IPS DF 6.9 (cell line): ENCODE data around the gene DEFB129.
A peak's percentile ranks its signal among the peaks of the same experiment; 100 is the strongest.
"Not testable (repeated sequence)": the region's sequence is repeated elsewhere in the genome, so short reads cannot be mapped to it uniquely, and the experiment has no call there.

Experiments
- DNase-seq: peaks from one replicate; pipeline ENCODE4 v3.0.0-alpha.2; 2013; ENCODE audit warnings: low read depth, low spot score
- H3K27ac ChIP-seq: one replicate; pipeline ENCODE4 v1.5.1; 2013; ENCODE audit warnings: low read length, control low read depth
- H3K27me3 ChIP-seq: 2 replicates; pipeline ENCODE4 v1.6.1; 2013; ENCODE audit warnings: mild to moderate bottlenecking, low read length; ENCODE audit not compliant: control insufficient read depth, insufficient read depth
- H3K36me3 ChIP-seq: 2 replicates; pipeline ENCODE4 v1.6.1; 2013; ENCODE audit warnings: low read length; ENCODE audit not compliant: control insufficient read depth, insufficient read depth
- H3K4me1 ChIP-seq: 2 replicates; pipeline ENCODE4 v1.6.1; 2013; ENCODE audit warnings: low read length; ENCODE audit not compliant: control insufficient read depth, insufficient read depth
- H3K4me3 ChIP-seq: 2 replicates; pipeline ENCODE4 v1.5.1; 2013; ENCODE audit warnings: mild to moderate bottlenecking, low read length
- H3K9me3 ChIP-seq: 2 replicates; pipeline ENCODE4 v1.6.1; 2013; ENCODE audit warnings: low read length, inconsistent platforms; ENCODE audit not compliant: control insufficient read depth, insufficient read depth
- WGBS: extraction: QIAGEN DNeasy Blood & Tissue Kit; methylation state at CpG from one replicate; pipeline ENCODE4 v1.1.7; 2013; ENCODE audit warnings: mixed read lengths, missing lambda C conversion rate; ENCODE audit not compliant: insufficient read length, insufficient coverage; 5-methylcytosine and 5-hydroxymethylcytosine counted together

The DEFB129 gene

DNA sequence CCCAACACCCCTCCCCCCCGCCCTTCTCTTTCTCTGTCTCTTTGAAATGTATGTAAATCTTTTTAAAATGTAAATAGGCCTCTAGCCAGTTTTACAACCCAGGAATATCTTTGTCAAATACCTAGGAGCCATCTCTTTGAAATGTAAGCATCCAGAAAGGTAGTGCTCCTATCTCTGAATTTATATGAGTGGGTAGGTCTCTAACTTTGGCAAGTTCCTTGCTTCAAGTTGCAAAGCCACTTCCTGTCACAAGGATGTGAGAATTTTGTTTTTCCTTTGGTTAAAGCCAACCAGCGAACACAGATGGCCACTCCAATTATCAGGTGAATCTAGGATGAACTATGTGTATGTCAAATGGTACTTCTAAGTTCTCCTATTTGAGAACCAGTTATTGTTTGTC is 24.3 kb downstream of the DEFB129 start:
- no CpG with 5 or more reads among the region's 2 CpGs for WGBS
- Histone ChIP-seq H3K9me3 (no peaks in the 10 kb centered on the region), H3K27me3 (peaks cover 25% of the 10 kb centered on the region), H3K4me1 (no peaks in the 10 kb centered on the region), H3K4me3 (no peak overlapping the region), H3K36me3 (no peaks in the 10 kb centered on the region), H3K27ac (no peak overlapping the region)
- DNase-seq: no peak

- H3K4me3 ChIP-seq: no peak overlapping the region
- H3K27me3 ChIP-seq: peaks cover 32% of the 10 kb centered on the region
- no peaks in the 10 kb centered on the region for H3K9me3 ChIP-seq
- no peaks in the 10 kb centered on the region for H3K4me1 ChIP-seq
- H3K36me3 ChIP-seq: no peaks in the 10 kb centered on the region
- WGBS: no CpG with 5 or more reads among the region's 2 CpGs
- no peak overlapping the region for H3K27ac ChIP-seq
- DNase-seq: no peak
Measured at GRCh38 chr20:252801-253200, 25.7 kb downstream of the DEFB129 start.

- H3K9me3 ChIP-seq, H3K4me1 ChIP-seq, H3K4me3 ChIP-seq, H3K27ac ChIP-seq, DNase-seq, H3K36me3 ChIP-seq: not testable (repeated sequence)
- peaks cover 37% of the 10 kb centered on the region for H3K27me3 ChIP-seq
- WGBS: no CpG with 5 or more reads among the region's 6 CpGs
Measured at GRCh38 chr20:253447-253846, 26.4 kb downstream of the DEFB129 start.

DNA sequence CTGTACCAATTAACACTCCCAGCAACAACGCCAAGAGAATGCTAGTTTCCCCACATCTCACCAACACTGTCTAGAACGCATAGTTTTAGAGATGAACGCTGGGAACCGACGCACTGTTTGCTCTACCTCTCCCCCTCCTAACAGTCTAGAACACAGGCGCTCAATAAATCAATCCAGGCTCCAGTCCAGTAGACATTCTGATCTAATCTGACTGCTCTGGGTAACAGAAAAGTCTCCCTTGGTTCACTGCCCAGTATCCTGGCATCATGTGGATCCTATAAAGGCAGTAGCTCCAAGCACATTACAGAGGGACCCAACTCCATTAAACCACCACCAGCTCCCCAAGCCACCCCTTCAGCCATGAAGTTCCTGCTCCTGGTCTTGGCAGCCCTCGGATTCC is 30.4 kb downstream of the DEFB129 start, which contains the start of gene DEFB132:
Gene DEFB132 (plus strand): TSS at position 306 of the 400 bp plus-strand sequence. CDS start 55 bp downstream, at position 361.
- WGBS: no CpG with 5 or more reads among the region's 7 CpGs
- H3K36me3 ChIP-seq: no peaks in the 10 kb centered on the region
- H3K27me3 ChIP-seq: peaks cover 27% of the 10 kb centered on the region

DNA sequence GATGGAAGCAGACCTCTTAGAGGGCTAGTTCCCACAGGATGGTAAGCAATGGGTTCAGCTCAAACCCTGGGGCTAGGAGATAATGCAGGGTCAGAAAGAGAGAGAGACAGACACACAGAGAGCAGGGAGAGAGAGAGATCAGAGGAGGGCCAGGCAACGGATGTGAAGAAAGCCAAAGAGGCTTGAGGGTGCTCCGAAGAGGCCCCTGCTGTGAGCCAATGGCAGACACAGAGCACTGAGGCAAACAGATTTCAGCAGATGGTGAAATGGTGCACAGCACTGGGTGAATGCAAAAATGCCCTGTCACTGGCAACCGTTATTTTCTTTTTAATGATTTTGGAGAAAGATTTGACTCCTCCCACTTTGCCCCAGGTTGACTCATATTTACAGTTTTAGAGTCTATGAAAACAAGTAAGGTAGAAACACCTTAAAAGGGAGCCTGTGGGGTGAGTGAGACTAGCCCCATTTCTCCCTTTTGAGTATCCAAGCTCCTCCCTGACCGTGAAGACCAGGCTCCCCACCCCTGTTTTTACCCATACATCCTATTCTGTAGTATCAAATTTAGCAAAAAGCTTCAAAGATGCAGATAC is 31.3 kb downstream of the DEFB129 start:
- Histone ChIP-seq H3K36me3 (no peaks in the 10 kb centered on the region), H3K27ac (no peak overlapping the region), H3K27me3 (peaks cover 21% of the 10 kb centered on the region; the same call in 1 of the 2 replicates), H3K4me1 (no peaks in the 10 kb centered on the region), H3K4me3 (no peak overlapping the region), H3K9me3 (no peaks in the 10 kb centered on the region)
- WGBS: no CpG with 5 or more reads among the region's 4 CpGs
- DNase-seq: no peak

More for the DNA sequence above, 30.4 kb downstream of the DEFB129 start, which contains the start of gene DEFB132:
- no peak for DNase-seq
- no peaks in the 10 kb centered on the region for H3K9me3 ChIP-seq
- H3K27ac ChIP-seq: no peak within 1 kb of the TSS
- H3K4me3 ChIP-seq: no peak within 1 kb of the TSS
- H3K4me1 ChIP-seq: no peaks in the 10 kb centered on the region

DNA sequence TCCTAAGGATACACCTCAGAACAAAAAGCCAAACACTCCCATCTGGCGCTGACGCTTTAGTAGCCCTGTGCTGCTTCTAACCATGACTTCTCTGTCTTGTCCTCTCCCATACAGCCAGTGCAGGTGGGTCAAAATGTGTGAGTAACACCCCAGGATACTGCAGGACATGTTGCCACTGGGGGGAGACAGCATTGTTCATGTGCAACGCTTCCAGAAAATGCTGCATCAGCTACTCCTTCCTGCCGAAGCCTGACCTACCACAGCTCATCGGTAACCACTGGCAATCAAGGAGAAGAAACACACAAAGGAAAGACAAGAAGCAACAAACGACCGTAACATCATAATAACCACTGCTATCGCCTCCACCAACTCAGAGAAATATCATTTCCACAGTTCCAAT is 31.9 kb downstream of the DEFB129 start:
- no peaks in the 10 kb centered on the region for H3K9me3 ChIP-seq
- H3K27ac ChIP-seq: no peak overlapping the region
- no CpG with 5 or more reads among the region's 8 CpGs for WGBS
- DNase-seq: no peak
- H3K4me3 ChIP-seq: no peak overlapping the region
- H3K36me3 ChIP-seq: no peaks in the 10 kb centered on the region
- H3K27me3 ChIP-seq: peaks cover 20% of the 10 kb centered on the region; the same call in 1 of the 2 replicates
- H3K4me1 ChIP-seq: no peaks in the 10 kb centered on the region

DNA sequence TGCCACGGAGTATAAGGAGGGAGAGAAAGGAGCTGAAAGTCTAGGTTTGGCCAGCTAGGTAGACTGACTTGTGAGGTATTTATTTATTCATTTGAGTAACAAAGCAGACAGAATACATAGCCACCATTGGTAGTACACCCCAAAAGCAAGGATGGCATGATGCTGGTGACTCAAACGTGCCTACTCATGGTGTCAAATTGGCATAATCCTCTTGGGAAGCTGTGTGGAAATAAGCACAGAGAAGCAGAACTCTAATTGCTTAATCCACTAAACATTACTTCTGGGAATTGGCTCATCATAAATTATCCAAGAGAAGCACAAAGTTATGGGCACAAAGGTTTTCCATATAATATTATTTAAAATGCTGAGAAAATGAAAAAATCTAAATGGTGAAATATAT is 32.9 kb downstream of the DEFB129 start:
- WGBS: no CpG with 5 or more reads among the region's 2 CpGs
- peaks cover 20% of the 10 kb centered on the region; the same call in 1 of the 2 replicates for H3K27me3 ChIP-seq
- DNase-seq: no peak
- no peak overlapping the region for H3K4me3 ChIP-seq
- H3K4me1 ChIP-seq: no peaks in the 10 kb centered on the region
- no peaks in the 10 kb centered on the region for H3K9me3 ChIP-seq
- no peaks in the 10 kb centered on the region for H3K36me3 ChIP-seq
- no peak overlapping the region for H3K27ac ChIP-seq

- WGBS: no CpG with 5 or more reads among the region's 13 CpGs
- H3K4me1 ChIP-seq: no peaks in the 10 kb centered on the region
Measured at GRCh38 chr20:263701-264100, 36.6 kb downstream of the DEFB129 start.

GRCh38 chr20:266596-267562 is 39.8 kb downstream of the DEFB129 start:
- Histone ChIP-seq H3K27me3 (peaks cover 4% of the 10 kb centered on the region; the same call in 1 of the 2 replicates), H3K9me3 (no peaks in the 10 kb centered on the region), H3K27ac (no peak overlapping the region), H3K36me3 (no peaks in the 10 kb centered on the region), H3K4me1 (no peaks in the 10 kb centered on the region), H3K4me3 (no peak overlapping the region)
- DNase-seq: peak; percentile 82
- no CpG with 5 or more reads among the region's 43 CpGs for WGBS

More at GRCh38 chr20:263701-264100, 36.6 kb downstream of the DEFB129 start:
- no peaks in the 10 kb centered on the region for H3K9me3 ChIP-seq
- H3K4me3 ChIP-seq: no peak overlapping the region
- no peaks in the 10 kb centered on the region for H3K36me3 ChIP-seq
- H3K27ac ChIP-seq: no peak overlapping the region
- DNase-seq: no peak
- H3K27me3 ChIP-seq: peaks cover 10% of the 10 kb centered on the region; the same call in 1 of the 2 replicates

DNA sequence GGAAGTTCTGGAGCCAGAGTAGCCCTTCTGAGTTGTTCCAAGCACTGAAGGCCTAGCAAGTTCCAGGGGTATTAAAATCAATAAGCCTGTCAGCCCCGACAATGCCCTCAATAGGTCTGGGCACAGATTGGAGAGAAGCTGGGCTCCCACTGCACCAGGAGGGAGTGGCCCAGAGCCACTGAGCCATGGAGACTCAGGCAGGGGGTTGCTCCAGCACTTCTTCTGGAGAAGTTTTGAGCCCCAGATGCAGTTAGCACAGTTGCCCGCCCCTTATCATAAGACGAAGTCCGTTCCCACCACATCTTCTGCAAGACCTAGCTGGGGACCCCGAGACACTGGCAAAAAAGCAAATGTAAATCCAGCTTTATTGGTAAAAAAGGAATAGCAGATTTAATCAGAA is 43.5 kb downstream of the DEFB129 start:
- Histone ChIP-seq H3K4me1 (no peaks in the 10 kb centered on the region), H3K27me3 (peaks cover 1% of the 10 kb centered on the region; the same call in 1 of the 2 replicates), H3K9me3 (no peaks in the 10 kb centered on the region), H3K27ac (no peak overlapping the region), H3K4me3 (no peak overlapping the region), H3K36me3 (no peaks in the 10 kb centered on the region)
- no peak for DNase-seq
- no CpG with 5 or more reads among the region's 5 CpGs for WGBS
